AG04449 (cell line): ENCODE data around the gene ST6GALNAC4.

ENCODE experiments used
- CTCF ChIA-PET: fragments of 350-600 bp; formaldehyde crosslinking; extraction: SDS; loops from one replicate; lab custom pipeline; 2021; ENCODE audit warnings: antibody characterized with exemption; lab: Yijun Ruan, JAX
- POLR2A ChIA-PET: fragments of 400-600, 350-600 bp; formaldehyde crosslinking; extraction: SDS; loops from one replicate; lab custom pipeline; 2020; ENCODE audit warnings: antibody characterized with exemption, inconsistent platforms; lab: Yijun Ruan, JAX
- DNase-seq: peaks from one replicate; pipeline ENCODE4 v3.0.0-alpha.2; 2010; ENCODE audit warnings: low read depth, low spot score
- H3K4me3 ChIP-seq: 2 replicates; pipeline ENCODE4 v1.5.1; 2011; ENCODE audit warnings: low read depth, mild to moderate bottlenecking, control low read depth, low read length
- CTCF ChIP-seq: IDR thresholded peaks from one replicate; pipeline ENCODE4 v1.5.1; 2011; ENCODE audit warnings: mild to moderate bottlenecking, moderate library complexity, low read length, control low read depth, inconsistent platforms; ENCODE audit not compliant: insufficient read depth; ENCODE audit errors: missing control alignments

The ST6GALNAC4 gene

GRCh38 chr9:127876026-127876763 is 40.6 kb downstream of the ST6GALNAC4 start:
- POLR2A ChIA-PET = no interaction called here
- CTCF ChIA-PET = interaction anchor here (0.6 to 1.2 kb wide), 3 partner anchors 48 to 141 kb away, joined by 3 read pairs; partner anchors contain the start of gene TOR2A
- DNase-seq = no peak
- H3K4me3 ChIP-seq = peak overlapping the region; percentile 18
- TF ChIP-seq CTCF = no peak

- peak overlapping the region; percentile 18; the same call in 1 of the 2 replicates for H3K4me3 ChIP-seq
- DNase-seq = no peak
- CTCF ChIA-PET = interaction anchor here (0.6 to 8.4 kb wide), 3 partner anchors 48 to 137 kb away, joined by 3 to 115 read pairs (median 3); partner anchors contain the start of gene TOR2A
- POLR2A ChIA-PET = no interaction called here
- TF ChIP-seq CTCF = no peak
Measured at GRCh38 chr9:127875306-127875966, 41.4 kb downstream of the ST6GALNAC4 start.

GRCh38 chr9:127874301-127875221 is 42.3 kb downstream of the ST6GALNAC4 start:
- POLR2A ChIA-PET = interaction anchor here (0.7 to 1.4 kb wide), 3 partner anchors 24 to 140 kb away, joined by 3 to 4 read pairs (median 3); partner anchors contain the start of genes FPGS and TOR2A
- H3K4me3 ChIP-seq = no peak overlapping the region
- no peak for TF ChIP-seq CTCF
- CTCF ChIA-PET = interaction anchor here (0.8 to 8.4 kb wide), 6 partner anchors 8 to 136 kb away, joined by 3 to 115 read pairs (median 4); partner anchors contain the start of genes ST6GALNAC4 and TOR2A
- DNase-seq = no peak

- H3K4me3 ChIP-seq = no peak overlapping the region
- POLR2A ChIA-PET = interaction anchor here (0.7 to 1.4 kb wide), 3 partner anchors 25 to 139 kb away, joined by 3 to 4 read pairs (median 3); partner anchors contain the start of genes FPGS and TOR2A
- TF ChIP-seq CTCF = no peak
- no peak for DNase-seq
- CTCF ChIA-PET = interaction anchor here (0.8 to 8.4 kb wide), 8 partner anchors 9 to 135 kb away, joined by 3 to 115 read pairs (median 5); partner anchors contain the start of genes ENG, ST6GALNAC4 and TOR2A
Measured at GRCh38 chr9:127873886-127874285, 43.0 kb downstream of the ST6GALNAC4 start.

- ChIA-PET CTCF (interaction anchor here (0.8 to 8.4 kb wide), 9 partner anchors 8 to 135 kb away, joined by 3 to 115 read pairs (median 5); partner anchors contain the start of genes CDK9, ENG, ST6GALNAC4 and TOR2A), POLR2A (interaction anchor here (0.7 to 1.4 kb wide), 3 partner anchors 21 to 138 kb away, joined by 3 to 4 read pairs (median 3); partner anchors contain the start of genes FPGS and TOR2A)
- TF ChIP-seq CTCF = no peak
- DNase-seq = no peak
- no peak overlapping the region for H3K4me3 ChIP-seq
Measured at GRCh38 chr9:127873223-127873691, 43.6 kb downstream of the ST6GALNAC4 start.
